Activated CD4-positive, alpha-beta T cell treated with anti-CD3 and anti-CD28 coated beads, Interleukin-2, Interleukin-4, amounts not matched to agents 100 ng/mL and 50 ng/mL, durations not matched to agents 16 hours and 8 hours (primary cell): ENCODE data around the gene DLG2.
"Not testable (repeated sequence)": the region's sequence is repeated elsewhere in the genome, so short reads cannot be mapped to it uniquely, and the experiment has no call there.

Source experiments
- DNase-seq: peaks from one replicate; pipeline ENCODE4 v3.0.0-alpha.2; 2020; ENCODE audit warnings: low spot score

DLG2 gene

DNA sequence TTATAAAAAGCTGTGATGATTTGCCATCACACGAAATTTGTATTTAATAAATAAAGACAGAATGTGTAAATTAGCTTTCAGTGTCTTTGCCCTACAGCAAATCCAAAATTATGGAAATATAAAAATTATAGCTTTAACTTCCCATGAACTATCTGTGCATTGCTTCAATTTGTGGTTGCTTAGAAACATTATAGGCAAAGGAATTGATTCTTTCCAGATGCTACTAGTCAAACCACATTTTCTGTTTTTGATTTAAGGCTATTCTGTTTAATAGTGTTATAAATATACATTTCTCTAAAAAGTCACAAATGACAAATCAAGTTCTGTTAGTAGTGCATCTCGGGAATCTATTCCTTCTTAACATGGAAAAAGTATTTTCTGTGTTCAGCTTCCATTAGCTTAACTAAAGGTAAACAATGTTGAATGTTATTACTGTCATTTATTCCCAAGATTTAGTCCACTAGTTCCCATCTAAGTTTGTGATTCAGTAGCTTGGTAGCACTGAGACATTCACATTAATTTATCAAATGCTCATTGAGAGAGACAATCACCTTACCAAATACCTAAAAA lies 1254.7 kb downstream of the DLG2 start:
- no peak for DNase-seq

DNA sequence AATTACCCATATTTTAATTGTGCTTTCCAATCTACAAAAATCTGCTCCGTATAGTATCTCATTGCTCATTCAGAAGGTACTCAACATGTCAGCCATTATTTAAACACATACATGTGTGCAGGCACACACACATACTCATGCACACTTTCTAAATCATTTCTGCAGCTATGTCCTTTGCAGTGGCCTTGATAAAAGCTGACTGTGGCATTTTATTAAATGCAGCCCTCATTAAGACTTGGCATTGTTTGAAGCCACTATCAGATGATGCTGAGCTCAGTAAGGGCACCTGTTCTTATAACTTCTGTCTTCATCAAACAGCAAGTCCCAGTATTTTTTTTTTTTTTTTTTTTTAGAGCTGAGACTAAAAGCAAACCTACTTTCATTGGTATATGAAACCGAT lies 1269.1 kb downstream of the DLG2 start:
- DNase-seq, result no peak

DNA sequence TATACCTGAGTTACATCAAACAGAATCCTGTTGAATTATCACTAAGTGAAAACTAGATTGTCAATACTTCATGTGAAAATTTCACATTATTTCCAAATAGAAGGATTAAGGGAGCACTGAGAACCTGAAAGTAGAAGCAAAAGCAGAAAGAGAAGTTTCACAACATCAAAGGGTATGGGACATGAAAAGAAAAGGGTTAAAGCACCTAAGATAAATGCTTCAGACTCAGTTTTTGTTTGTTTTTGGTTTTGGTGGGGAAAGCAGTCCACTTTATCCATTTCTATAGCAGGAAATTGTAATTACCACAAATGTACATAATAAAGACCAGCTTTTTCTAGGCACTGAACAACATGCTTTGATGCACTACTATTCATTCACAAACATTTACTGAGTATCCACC lies 1271.2 kb downstream of the DLG2 start:
- DNase-seq, result no peak

DNA sequence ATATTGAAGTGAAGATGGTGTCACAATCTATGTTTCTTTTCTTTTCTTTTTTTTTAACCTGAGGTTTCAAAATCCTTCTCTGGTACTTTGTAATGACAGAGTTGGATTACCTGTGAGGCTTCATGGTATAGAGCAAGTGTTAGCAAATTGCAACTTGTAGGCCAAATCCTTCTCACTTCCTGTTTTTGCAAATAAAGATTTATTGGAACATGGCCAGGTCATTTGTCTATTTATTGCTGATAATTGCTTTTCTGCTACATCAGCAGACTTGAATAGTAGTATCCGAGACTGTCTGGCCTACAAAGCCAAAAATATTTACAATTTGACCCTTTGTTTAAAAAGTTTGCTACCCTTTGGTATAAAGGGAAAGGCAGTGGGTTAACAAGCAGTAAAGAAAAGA lies 1281.5 kb downstream of the DLG2 start:
- no peak for DNase-seq

DNA sequence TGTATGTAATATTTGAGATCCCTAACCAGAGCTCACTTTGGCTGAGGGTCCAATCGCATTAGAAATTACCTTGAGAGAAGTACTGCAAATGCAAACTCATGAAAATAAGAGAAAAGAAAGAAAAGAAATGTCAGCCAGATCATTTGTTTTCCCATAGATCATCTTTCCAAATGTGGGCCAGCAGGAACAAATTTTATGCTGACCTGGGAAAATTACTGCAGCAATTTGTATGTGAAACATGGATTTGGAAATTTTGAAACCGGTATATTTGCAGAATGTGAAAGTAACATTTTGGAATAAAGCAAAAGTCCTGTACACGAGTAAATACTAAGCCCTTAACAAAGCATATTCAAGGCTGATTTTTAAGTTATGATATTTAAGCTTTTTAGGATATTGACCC lies 1282.1 kb downstream of the DLG2 start:
- DNase-seq, result no peak

DNA sequence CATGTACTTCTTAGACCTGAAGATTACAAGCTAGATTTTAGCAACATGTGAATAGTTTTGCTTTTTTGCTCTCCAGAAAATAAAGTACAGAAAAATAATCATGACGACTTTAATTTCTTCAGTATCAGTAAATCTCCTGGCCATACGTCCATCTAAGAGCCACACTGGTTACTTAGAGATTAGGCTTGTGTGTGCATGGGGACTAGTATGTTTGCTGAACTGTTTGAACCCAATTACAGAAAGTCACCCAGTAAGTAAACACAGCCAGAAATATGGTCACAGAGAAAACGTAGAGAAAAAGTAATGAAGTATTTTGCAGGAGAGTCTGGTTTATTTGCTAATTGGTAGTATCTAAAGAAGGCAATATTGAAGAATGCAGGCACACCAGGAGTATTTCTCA lies 1287.3 kb downstream of the DLG2 start:
- DNase-seq, result no peak

DNA sequence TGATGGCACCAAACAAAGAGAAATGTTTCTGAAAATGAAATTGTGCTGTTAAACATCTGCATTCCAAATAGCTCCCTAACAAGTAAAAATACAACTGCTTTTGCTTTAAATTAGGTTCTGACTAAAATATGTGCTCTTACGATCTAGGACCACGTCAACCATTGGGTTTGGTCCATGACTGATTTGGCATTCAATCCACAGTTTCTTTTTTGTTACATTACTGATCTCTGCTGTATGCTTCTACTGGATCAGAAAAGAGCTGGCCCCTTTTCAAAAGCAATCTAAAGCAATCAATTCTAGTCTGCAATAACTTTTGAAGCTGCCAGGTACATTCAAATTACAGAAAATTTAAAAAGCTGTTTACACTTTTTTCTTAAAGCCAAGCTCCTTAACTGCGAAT lies 1293.9 kb downstream of the DLG2 start:
- no peak for DNase-seq

DNA sequence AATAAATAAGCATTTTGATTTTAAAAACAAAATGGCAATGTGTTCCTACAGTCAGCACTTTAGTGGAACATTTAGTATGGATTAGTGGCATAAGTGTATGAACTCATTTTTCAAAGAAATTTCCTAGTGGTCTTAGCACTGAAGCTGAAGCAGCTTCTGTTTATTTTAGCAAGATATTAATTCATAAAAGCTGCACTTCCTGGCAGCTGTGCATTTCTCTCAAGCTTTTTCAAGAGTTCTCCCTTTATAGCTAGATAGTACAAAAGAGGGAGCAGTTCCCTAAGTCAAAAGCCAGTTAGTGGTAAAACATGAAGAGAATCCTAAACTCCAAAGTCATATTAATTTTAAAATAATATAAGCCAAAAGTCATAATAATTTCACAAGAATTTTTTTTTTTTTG lies 1304.9 kb downstream of the DLG2 start:
- no peak for DNase-seq

DNA sequence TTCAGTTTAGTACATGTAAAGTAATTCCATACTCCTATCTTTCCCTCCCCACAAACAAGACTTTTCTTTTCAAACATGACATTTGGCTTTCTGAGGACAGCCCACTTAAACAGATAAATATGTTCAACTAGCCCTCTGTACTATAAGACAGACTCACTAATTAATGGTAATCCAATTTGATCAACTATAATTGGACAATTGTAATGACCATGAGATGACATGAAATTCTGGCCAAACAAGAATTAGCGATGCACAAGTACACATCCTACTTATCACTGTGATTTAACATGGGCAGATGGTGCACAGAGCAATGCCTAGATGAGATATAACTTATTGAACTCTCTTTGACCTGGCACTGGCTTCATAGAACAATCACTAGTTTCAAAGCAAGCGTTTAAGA lies 1307.3 kb downstream of the DLG2 start:
- no peak for DNase-seq

DNA sequence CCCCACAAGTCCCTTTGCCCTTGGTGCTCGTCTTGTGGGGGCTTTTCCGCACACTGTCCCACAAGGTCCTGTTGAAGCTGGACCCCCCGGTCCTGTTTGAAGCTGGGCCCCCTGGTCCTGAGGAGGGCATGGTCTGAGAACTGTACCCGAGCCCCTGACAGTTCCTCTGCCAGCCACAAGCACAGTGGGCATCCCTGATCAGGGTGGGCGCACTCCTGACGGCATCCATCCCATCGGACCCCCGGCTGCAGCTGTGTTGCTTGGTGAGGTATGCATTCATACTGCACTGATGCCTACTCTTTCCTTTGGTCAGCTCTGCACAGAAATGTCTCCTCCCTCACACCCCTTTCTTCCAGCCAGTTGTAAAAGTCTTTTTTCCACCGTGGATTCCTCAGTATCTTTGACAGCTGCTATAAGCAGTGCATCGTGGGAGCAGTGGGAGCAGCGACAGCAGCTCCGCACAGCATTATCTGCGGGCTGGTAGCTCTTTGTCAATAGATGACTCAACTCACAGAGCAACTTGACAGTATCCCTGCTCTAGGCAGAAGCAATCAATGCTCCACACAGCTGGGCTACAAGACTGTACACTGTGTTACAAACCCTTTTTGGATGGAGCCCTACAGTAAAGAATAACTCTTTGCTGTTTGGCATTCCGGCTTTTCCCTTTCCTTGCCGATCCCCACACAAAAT lies 1310.1 kb downstream of the DLG2 start:
- DNase-seq, result no peak

DNA sequence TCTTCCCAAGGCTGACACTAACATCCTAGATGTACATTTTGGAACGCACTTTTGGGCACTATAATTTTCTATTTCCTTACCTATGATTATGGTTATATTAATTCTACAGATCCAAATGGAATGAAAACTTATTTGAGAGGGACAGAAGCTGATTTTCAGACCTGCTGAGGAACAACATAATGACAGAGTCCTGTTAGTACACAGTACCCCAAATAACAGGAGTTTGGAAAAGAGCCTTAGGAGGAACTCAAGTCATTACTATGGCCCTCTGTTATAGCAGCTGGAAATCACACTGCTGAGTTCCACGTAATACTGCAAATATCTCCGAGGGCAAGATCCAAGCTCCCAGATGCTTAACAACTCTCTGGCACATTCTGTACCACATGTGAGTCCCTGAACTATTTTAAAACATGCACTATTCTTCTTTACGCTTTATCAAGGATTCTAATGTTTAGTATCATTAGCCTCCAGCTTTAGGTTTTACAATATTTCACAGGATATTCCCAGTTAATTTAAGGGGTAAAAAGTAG lies 1313.2 kb downstream of the DLG2 start:
- no peak for DNase-seq

DNA sequence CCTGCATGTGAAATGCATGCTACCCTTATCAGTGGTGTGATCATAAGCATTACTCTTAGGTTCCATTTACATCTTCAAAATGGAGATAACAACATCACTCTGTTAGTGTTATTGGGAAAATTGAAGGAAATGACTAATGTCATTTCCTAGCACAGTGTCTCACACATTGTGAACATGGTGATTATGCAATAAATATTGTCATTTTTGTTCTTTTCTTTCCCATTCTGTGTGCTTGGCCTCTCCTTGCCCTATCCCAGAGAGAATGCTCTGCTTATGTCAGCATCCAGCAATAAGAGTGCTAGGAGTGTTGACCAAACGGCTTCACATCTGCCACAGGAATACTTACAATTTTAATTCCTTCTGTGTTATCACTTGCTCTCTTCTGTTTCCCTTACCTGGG lies 1316.9 kb downstream of the DLG2 start:
- no peak for DNase-seq

DNA sequence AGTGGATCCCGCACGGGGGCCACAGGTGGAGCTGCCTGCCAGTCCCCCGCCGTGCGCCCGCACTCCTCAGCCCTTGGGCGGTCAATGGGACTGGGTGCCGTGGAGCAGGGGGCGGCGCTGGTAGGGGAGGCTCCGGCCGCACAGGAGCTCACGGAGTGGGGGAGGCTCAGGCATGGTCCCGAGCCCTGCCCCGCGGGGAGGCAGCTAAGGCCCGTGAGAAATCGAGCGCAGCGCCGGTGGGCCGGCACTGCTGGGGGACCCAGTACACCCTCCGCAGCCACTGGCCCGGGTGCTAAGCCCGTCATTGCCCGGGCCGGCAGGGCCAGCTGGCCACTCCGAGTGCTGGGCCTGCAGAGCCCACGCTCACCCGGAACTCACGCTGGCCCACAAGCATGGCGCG lies 1318.7 kb downstream of the DLG2 start:
- not testable (repeated sequence) for DNase-seq

DNA sequence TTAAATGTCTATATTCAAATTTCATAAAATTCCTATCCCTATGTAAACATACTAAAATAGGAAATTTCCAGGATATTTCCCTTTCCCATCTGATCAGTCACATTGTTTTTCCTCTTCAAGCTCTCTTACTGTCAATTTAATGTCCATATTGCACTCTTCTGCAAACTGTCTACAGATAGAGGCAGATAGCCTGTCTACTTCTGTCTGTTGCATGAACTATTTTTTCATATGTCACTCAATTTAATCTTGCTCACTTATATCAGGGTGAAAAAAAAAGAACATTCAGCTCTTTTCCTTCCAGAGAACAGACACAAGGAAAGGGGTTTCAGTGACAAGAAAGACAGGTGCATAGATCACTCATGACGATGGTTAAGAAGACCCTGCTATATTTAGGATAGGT lies 1327.1 kb downstream of the DLG2 start:
- DNase-seq, result no peak

DNA sequence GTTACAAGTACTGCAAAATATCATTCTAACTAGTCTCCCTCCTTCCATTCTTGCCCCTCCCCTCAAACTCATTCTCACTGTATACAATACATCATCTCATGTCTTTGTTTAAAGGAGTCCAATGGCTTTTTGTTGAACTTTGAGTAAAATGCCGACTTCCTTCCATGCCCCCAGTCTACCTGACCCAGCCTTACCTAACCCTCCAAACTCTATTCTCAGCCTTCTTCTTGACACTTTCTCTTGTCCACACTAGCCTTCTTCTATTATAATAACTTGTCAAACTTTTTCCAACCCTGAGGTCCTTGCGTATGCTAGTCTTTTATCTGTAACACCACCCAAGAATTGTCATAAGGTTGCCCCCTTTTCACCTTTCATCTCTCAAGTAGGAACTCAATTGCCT lies 1329.6 kb downstream of the DLG2 start:
- no peak for DNase-seq

DNA sequence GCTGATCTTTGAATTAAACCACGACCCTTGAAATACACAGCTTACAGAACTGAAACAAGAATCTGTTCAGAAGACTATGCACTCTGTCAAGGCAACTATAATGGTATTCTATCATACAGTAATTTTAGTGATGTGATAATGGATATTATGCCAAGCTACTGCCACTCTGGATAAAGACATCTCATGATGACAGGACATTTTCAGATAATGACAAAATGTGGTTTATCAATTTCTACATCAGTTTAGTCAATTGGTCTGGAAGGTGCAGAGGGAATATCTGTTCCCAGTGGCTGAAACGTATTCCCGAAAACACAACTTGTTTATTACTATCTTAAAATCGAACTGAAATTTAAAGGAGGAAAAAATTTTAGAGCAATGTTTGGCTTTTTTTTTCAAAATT lies 1331.3 kb downstream of the DLG2 start:
- no peak for DNase-seq

DNA sequence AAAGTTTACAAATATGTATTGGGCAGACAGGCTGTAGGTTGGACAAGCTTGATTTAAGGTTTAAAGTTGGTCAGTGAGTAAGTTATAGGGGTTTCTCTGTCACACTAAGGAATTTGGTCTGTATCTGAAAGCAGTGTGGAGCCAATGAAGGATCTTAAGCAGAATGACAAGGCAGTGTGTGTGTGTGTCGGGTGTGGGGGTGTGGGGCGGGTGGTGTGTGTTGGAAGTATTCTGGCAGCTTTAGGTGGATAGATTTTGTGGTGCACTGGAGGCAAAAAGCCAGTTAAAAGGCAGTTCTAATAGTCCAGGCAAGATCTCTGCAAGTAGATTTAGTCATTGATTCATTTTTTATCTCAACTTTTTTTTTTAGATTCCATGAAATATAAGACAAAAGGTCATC lies 1334.2 kb downstream of the DLG2 start:
- no peak for DNase-seq

DNA sequence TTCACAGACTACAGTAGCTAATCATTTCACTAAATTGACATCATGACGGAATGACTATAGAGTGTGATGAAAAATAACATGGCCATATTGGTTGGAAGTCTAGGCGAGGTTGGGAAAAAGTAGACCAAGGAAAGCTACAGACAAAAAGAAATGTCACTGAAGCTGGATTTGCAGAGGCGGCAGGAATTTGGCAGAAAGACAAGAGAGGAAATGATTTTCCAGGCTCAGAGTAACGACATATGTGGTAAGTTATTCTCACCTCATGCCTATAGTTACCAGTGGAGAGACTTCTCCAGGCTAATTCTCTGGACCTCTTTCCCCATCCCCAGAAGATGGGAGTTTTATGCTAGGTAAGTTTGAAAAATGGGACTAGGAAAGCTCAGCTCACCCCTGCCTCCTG lies 1335.1 kb downstream of the DLG2 start:
- no peak for DNase-seq

DNA sequence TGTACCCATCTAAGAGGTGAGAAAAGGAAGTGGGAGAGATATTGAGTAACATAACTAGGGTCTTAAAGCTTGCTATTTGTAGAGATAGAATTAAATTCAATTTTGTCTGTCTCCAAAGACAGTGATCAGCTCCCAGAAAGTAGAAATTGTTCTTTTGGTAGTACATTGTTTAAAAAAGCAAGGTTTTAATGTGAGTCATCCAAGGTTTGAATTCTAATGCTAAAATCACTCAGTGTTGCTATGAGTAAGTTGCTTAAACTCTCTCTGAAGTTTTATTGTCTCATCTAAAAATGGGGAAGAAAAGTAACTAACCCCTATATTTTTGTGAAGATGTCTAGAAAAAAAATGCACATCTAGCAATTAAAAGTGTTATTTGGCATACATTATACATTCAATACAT lies 1336.5 kb downstream of the DLG2 start:
- DNase-seq, result no peak

DNA sequence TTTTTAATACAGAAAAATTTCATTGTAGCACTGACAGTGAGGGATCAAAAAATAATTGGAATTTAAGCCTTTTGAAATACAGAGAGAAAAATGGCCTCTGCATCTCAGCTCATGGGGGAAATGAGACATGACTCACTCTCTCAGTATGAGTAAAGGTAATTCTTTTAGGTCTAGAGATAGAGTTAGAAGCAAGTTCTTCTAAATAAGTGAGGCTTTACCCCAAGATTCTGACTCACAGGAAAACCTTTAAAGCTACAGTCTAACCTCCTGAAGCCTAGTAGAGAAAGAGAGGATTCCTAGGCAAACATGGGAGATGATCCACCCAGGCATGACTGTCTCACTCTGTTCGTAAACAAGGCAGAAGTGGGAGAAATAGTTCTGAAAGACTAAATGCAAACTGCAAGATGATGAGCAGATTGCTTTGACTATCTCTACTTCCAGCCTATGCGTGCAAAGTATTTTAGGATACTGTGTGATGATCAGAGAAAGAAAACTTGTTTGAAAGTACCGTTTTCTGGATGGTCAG lies 1337.7 kb downstream of the DLG2 start:
- peak; percentile 51 for DNase-seq

DNA sequence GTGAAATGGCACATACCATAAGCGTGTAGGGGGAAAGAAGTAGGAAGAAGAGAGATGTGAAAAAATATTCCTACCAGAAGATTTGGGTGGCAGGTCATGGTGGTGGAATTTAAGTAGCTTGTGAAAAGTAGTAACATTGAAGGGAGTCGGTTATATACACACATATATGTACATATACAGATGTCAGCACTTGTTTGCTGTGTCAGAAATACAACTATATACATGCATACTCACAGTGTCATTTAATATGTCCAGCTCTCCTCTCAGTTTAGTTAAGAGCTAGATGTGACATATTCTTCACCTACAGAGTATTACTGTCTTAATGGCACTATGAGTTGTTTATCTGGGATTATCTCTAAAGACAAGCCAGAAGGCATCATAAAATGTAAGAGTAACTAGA lies 1353.6 kb downstream of the DLG2 start:
- DNase-seq, result no peak

DNA sequence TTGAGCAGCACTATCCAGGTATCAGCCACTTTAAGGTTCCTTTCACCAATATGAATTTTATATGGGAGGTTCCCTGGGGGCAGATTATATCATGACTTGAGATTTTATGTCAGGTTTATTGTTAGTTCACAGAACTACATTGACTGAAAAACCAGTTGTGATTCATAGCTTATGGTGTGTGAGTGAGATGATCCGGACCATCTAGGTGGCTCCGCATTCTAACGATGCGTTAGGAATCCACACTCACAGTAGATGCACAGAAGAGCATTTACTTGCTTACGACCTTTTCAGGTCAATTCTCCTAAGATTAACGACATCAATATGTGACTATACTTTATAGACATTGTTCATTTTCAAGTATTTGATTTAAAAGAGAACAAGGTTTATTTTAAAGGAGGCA lies 1356.7 kb downstream of the DLG2 start:
- DNase-seq, result no peak

DNA sequence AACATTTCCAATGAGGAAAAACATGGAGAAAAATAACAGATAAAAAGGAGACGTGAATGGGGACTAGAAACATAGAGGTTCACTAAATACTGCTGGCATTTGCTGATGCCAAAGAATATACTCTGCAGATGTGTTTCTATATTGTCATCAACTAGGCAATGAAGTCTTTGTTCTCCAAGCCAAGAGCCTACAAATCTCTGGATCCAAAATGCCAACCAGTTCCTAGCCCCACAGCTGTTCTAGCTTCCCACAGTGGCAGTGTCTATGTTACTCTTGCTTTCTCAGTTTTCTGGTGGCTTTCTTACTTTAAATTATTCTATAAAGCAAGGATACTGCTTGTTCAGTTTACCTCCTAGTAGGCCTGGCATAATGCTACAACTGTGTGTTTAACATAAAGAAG lies 1363.1 kb downstream of the DLG2 start:
- DNase-seq, result no peak

DNA sequence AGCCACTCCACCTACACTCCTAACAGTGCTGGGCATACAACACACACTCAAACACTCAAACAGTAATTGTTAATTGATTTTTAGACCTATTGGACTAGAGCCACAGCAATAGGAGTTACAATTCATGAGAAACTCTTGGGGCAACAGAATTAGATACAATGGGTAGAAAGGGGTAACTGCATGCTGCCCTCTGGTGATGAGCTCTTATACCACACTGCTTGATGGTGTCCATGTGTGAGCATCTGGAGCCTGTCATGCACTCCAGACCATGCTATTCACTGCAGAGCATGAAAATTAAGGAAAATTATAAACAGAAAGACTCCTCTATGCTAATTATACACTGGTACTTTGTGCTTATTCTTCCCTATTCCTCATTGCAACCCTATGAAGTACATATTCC lies 1365.4 kb downstream of the DLG2 start:
- DNase-seq, result no peak
